Activated effector memory CD4-positive, alpha-beta T cell treated with Interleukin-2 at 50 U/mL for 16 hours (primary cell): Measurements from ENCODE around the gene SGSM1.
A peak's percentile ranks its signal among the peaks of the same experiment; 100 is the strongest.

ENCODE experiments used
- DNase-seq: peaks from one replicate; pipeline ENCODE4 v3.0.0-alpha.2; 2020

SGSM1 gene

GRCh38 chr22:24805790-24806662, at the start of gene SGSM1:
TSS of gene SGSM1 (plus strand) at chr22:24806211. CDS start at chr22:24806326, 115 bp downstream.
- peak; percentile 70 for DNase-seq

- DNase-seq: peak; percentile 9
Observed at GRCh38 chr22:24758164-24758799, 47.7 kb upstream of the SGSM1 start.

- no peak for DNase-seq
Observed at GRCh38 chr22:24759765-24760164, 46.2 kb upstream of the SGSM1 start.

GRCh38 chr22:24760708-24761306, 45.2 kb upstream of the SGSM1 start:
- DNase-seq: no peak

GRCh38 chr22:24761888-24762675, 43.9 kb upstream of the SGSM1 start:
- DNase-seq: no peak

- DNase-seq: no peak
Observed at GRCh38 chr22:24763872-24764485, 42.0 kb upstream of the SGSM1 start.

GRCh38 chr22:24765166-24765565, 40.8 kb upstream of the SGSM1 start:
- DNase-seq: no peak

GRCh38 chr22:24768537-24769374, 37.3 kb upstream of the SGSM1 start:
- no peak for DNase-seq

GRCh38 chr22:24772493-24773220, 33.4 kb upstream of the SGSM1 start:
- no peak for DNase-seq

GRCh38 chr22:24775769-24776492, 30.1 kb upstream of the SGSM1 start:
- DNase-seq: no peak

GRCh38 chr22:24776525-24776924, 29.5 kb upstream of the SGSM1 start:
- DNase-seq: no peak

- DNase-seq: no peak
Observed at GRCh38 chr22:24789516-24789915, 16.5 kb upstream of the SGSM1 start.

- no peak for DNase-seq
Observed at GRCh38 chr22:24791362-24791761, 14.6 kb upstream of the SGSM1 start.

- DNase-seq: no peak
Observed at GRCh38 chr22:24796056-24796455, 10.0 kb upstream of the SGSM1 start.

- no peak for DNase-seq
Observed at GRCh38 chr22:24796860-24797259, 9.2 kb upstream of the SGSM1 start.

GRCh38 chr22:24801901-24802465, 4.0 kb upstream of the SGSM1 start:
- no peak for DNase-seq

GRCh38 chr22:24803064-24803542, 2.9 kb upstream of the SGSM1 start:
- peak; percentile 38 for DNase-seq

GRCh38 chr22:24806663-24807001, 621 bp downstream of the SGSM1 start:
- DNase-seq: no peak

- DNase-seq: no peak
Observed at GRCh38 chr22:24807284-24807950, 1.4 kb downstream of the SGSM1 start.
